T-helper 2 cell treated with Interferon-gamma antibody and Interleukin-4, amounts not matched to agents 5 μg/mL and 100 μg/mL, for 36 hours (primary cell): ENCODE results near the gene TIGD6.
A peak's percentile ranks its signal among the peaks of the same experiment; 100 is the strongest.

Source experiments
- DNase-seq: peaks from one replicate; pipeline ENCODE4 v3.0.0; 2021; ENCODE audit warnings: low spot score
- H3K27ac Mint-ChIP-seq: one replicate; pipeline ENCODE4 v1.8.0; 2021; ENCODE audit warnings: mild to moderate bottlenecking, mixed read lengths
- H3K27me3 Mint-ChIP-seq: one replicate; pipeline ENCODE4 v1.8.0; 2021; ENCODE audit warnings: low read depth, mixed read lengths
- H3K36me3 Mint-ChIP-seq: one replicate; pipeline ENCODE4 v1.8.0; 2021; ENCODE audit warnings: low read depth, mixed read lengths
- H3K4me1 Mint-ChIP-seq: one replicate; pipeline ENCODE4 v1.8.0; 2021; ENCODE audit warnings: low read depth, mixed read lengths
- H3K4me3 Mint-ChIP-seq: one replicate; pipeline ENCODE4 v1.8.0; 2022; ENCODE audit warnings: mild to moderate bottlenecking, moderate library complexity, mixed read lengths
- H3K9me3 Mint-ChIP-seq: one replicate; pipeline ENCODE4 v1.8.0; 2021; ENCODE audit warnings: mixed read lengths

The TIGD6 gene

GRCh38 chr5:149975409-149975808, 25.0 kb downstream of the TIGD6 start:
- no peaks in the 10 kb centered on the region for H3K4me1 Mint-ChIP-seq
- H3K27ac Mint-ChIP-seq, result no peak overlapping the region

GRCh38 chr5:149969181-149969930, 31.1 kb downstream of the TIGD6 start:
- Mint-ChIP-seq H3K9me3 (no peaks in the 10 kb centered on the region), H3K4me1 (no peaks in the 10 kb centered on the region), H3K27ac (no peak overlapping the region), H3K36me3 (no peaks in the 10 kb centered on the region), H3K27me3 (no peaks in the 10 kb centered on the region), H3K4me3 (no peak overlapping the region)
- DNase-seq, result no peak

More at GRCh38 chr5:149975409-149975808, 25.0 kb downstream of the TIGD6 start:
- Mint-ChIP-seq H3K9me3 (no peaks in the 10 kb centered on the region), H3K36me3 (peaks cover 2% of the 10 kb centered on the region), H3K27me3 (no peaks in the 10 kb centered on the region), H3K4me3 (no peak overlapping the region)
- no peak for DNase-seq

DNA sequence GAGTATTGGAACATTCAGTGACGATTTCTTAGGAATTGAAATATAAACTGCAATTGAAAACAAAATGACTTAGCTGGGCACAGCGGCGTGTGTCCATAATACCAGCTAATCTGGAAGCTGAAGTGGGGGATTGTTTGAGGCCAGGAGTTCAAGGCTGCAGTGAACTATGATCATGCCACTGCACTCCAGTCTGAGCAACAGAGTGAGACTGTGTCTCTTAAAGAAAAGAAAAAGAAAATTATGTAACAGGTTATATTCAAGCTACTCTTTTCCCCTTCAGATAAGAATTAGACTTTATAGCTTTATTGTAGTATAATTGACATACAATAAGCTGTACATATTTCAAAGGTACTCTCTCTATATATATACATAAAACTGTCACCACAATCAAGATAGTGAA, 33.5 kb downstream of the TIGD6 start:
- no peak overlapping the region for H3K27ac Mint-ChIP-seq
- H3K9me3 Mint-ChIP-seq, result no peaks in the 10 kb centered on the region
- DNase-seq, result no peak
- peaks cover 4% of the 10 kb centered on the region for H3K4me1 Mint-ChIP-seq
- H3K36me3 Mint-ChIP-seq, result no peaks in the 10 kb centered on the region
- H3K4me3 Mint-ChIP-seq, result no peak overlapping the region
- H3K27me3 Mint-ChIP-seq, result no peaks in the 10 kb centered on the region

DNA sequence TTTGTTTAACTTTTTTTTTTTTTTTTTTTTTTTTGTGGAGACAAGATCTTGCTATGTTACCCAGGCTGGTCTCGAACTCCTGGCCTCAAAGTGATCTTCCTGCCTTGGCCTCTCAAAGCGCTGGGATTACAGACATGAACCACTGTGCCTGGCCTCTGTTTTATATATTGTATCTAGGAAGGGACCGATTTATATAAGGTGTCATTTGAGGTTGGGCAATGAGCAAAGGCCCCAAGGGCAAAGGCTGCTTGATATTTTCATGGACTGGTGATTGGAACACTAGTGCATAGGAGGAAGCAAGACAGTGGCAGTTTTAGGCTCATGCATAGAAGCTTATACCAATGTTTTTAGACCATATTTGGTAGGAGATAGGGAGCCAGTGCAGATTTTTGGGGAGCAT, 36.7 kb downstream of the TIGD6 start:
- no peak overlapping the region for H3K27ac Mint-ChIP-seq
- H3K9me3 Mint-ChIP-seq, result no peaks in the 10 kb centered on the region
- H3K4me1 Mint-ChIP-seq, result peaks cover 21% of the 10 kb centered on the region
- H3K27me3 Mint-ChIP-seq, result no peaks in the 10 kb centered on the region
- no peak overlapping the region for H3K4me3 Mint-ChIP-seq
- no peaks in the 10 kb centered on the region for H3K36me3 Mint-ChIP-seq
- no peak for DNase-seq

GRCh38 chr5:149962601-149963300, 37.7 kb downstream of the TIGD6 start:
- Mint-ChIP-seq H3K4me1 (peaks cover 21% of the 10 kb centered on the region), H3K27me3 (no peaks in the 10 kb centered on the region), H3K9me3 (no peaks in the 10 kb centered on the region), H3K4me3 (no peak overlapping the region), H3K36me3 (no peaks in the 10 kb centered on the region), H3K27ac (no peak overlapping the region)
- DNase-seq, result no peak

DNA sequence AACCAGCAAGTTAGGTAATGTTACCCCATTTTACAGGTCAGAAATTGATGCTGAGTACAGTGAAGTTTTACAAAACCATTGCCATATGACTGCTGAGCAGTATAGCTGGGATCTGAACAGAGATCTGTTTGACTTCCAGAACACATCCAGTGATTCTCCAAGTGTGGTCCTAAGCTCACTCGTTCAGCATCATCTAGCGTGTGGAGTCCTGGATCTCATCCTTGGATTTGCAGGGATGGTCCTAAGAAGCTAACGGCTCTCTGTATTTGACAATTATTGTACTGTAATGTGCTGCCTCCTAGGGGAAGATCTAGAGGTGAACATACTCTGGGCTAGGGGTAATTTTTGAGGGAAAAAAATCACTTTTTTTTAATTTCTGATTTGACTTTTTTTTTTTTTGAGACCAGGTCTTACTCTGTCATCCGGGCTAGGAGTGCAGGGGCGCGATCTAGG, 38.5 kb downstream of the TIGD6 start:
- Mint-ChIP-seq H3K27me3 (no peaks in the 10 kb centered on the region), H3K4me1 (peaks cover 21% of the 10 kb centered on the region), H3K4me3 (no peak overlapping the region), H3K9me3 (no peaks in the 10 kb centered on the region), H3K27ac (no peak overlapping the region), H3K36me3 (no peaks in the 10 kb centered on the region)
- no peak for DNase-seq

GRCh38 chr5:149961186-149961685, 39.2 kb downstream of the TIGD6 start:
- no peaks in the 10 kb centered on the region for H3K36me3 Mint-ChIP-seq
- H3K4me3 Mint-ChIP-seq, result peak overlapping the region; percentile 88
- DNase-seq, result no peak
- peak overlapping the region; percentile 6 for H3K27ac Mint-ChIP-seq
- no peaks in the 10 kb centered on the region for H3K9me3 Mint-ChIP-seq
- peaks cover 21% of the 10 kb centered on the region for H3K4me1 Mint-ChIP-seq
- H3K27me3 Mint-ChIP-seq, result peaks cover 2% of the 10 kb centered on the region

- DNase-seq, result peak; percentile 96
- Mint-ChIP-seq H3K27ac (peak within 1 kb of the TSS; percentile 93), H3K27me3 (peaks cover 2% of the 10 kb centered on the region), H3K4me3 (peak within 1 kb of the TSS; percentile 90), H3K4me1 (peaks cover 21% of the 10 kb centered on the region), H3K36me3 (no peaks in the 10 kb centered on the region), H3K9me3 (no peaks in the 10 kb centered on the region)
These were observed 39.9 kb downstream of the TIGD6 start, which contains the start of gene SLC26A2 for GRCh38 chr5:149960272-149961185. SLC26A2 (plus strand) TSS chr5:149960758; CDS start chr5:149977653, 16,895 bp downstream.

- DNase-seq, result peak; percentile 78
- Mint-ChIP-seq H3K4me3 (peak overlapping the region; percentile 90), H3K36me3 (no peaks in the 10 kb centered on the region)
These were observed 40.8 kb downstream of the TIGD6 start for GRCh38 chr5:149959406-149960236.

GRCh38 chr5:149957855-149958254, 42.6 kb downstream of the TIGD6 start:
- H3K36me3 Mint-ChIP-seq, result no peaks in the 10 kb centered on the region
- no peaks in the 10 kb centered on the region for H3K9me3 Mint-ChIP-seq
- peaks cover 21% of the 10 kb centered on the region for H3K4me1 Mint-ChIP-seq
- no peak for DNase-seq
- H3K27me3 Mint-ChIP-seq, result peaks cover 4% of the 10 kb centered on the region
- no peak overlapping the region for H3K27ac Mint-ChIP-seq
- no peak overlapping the region for H3K4me3 Mint-ChIP-seq

More at GRCh38 chr5:149959406-149960236, 40.8 kb downstream of the TIGD6 start:
- Mint-ChIP-seq H3K9me3 (no peaks in the 10 kb centered on the region), H3K27me3 (peaks cover 4% of the 10 kb centered on the region), H3K4me1 (peaks cover 21% of the 10 kb centered on the region), H3K27ac (peak overlapping the region; percentile 90)

DNA sequence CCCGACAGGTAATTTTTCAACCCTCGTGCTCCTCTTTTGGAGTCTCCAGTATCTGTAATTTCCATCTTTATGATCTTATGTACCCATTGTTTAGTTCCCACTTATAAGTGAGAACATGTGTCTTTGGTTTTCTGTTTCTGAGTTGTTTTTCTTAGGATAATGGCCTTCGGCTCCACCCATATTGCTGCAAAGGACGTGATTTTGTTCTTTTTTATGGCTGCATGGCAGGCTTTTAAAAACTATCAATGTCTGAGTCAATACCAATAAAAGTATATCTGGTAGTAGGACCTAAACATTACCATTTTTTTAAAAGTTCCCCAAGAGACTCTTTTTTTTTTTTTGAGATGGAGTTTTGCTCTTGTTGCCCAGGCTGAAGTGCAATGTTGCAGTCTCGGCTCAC, 43.8 kb downstream of the TIGD6 start:
- no peak for DNase-seq
- Mint-ChIP-seq H3K36me3 (no peaks in the 10 kb centered on the region), H3K9me3 (no peaks in the 10 kb centered on the region), H3K4me3 (no peak overlapping the region), H3K4me1 (peaks cover 16% of the 10 kb centered on the region), H3K27me3 (peaks cover 9% of the 10 kb centered on the region), H3K27ac (no peak overlapping the region)

DNA sequence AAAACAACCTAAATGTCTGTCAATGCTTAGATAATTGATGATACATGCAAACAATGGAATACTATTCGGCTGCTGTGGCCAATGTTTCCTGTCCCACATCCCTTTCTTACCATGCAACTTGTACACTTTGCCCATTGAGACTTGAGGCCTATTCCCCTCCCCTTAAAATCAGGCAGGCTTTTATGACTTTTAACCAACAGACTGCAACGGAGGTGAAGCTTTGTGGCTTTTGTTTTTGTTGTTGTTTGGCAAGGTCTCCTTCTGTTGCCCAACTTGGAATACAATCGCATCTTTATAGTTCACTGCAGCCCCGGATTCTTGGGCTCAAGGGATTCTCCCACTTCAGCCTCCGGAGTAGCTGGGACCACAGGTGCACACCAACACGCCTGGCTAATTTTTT, 45.7 kb downstream of the TIGD6 start:
- no peaks in the 10 kb centered on the region for H3K36me3 Mint-ChIP-seq
- H3K4me1 Mint-ChIP-seq, result peaks cover 6% of the 10 kb centered on the region
- no peak for DNase-seq

More for the DNA sequence above, 45.7 kb downstream of the TIGD6 start:
- no peaks in the 10 kb centered on the region for H3K9me3 Mint-ChIP-seq
- H3K27me3 Mint-ChIP-seq, result peaks cover 14% of the 10 kb centered on the region
- H3K4me3 Mint-ChIP-seq, result no peak overlapping the region
- no peak overlapping the region for H3K27ac Mint-ChIP-seq
